Fibroblast of skin of left quadriceps (primary cell): ENCODE measurements around the gene CFAP92.
"Not testable (repeated sequence)": the region's sequence is repeated elsewhere in the genome, so short reads cannot be mapped to it uniquely, and the experiment has no call there.

ENCODE experiments used
- DNase-seq, 2 experiments: peaks; one replicate each; pipeline ENCODE4 v3.0.0-alpha.2; 2013; ENCODE audit warnings: low read depth in 2 of 2

CFAP92 gene

DNA sequence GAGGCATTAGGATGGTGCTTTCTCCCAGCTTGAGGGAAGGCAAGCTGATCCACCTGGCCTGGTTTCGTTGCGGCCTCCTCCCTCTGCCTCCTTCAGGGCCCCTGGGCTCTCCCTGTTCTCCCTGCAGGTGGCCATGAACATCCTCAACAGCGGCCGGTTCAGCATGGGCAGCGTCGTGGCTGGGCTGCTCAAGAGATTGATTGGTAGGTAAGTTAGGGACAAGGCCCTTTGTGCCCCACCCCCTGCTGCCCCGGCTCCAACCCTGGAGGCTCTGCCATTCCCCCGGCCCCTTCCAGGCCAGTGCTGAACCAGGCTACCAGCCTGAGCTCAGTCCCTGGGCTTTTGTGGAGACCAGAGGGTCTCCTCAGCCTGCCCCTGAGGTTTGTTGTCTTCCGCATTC, 91.5 kb downstream of the CFAP92 start:
- no peak for DNase-seq

- no peak for DNase-seq
These were observed 97.8 kb downstream of the CFAP92 start for GRCh38 chr3:128895843-128896697.

GRCh38 chr3:128889139-128889894, 104.6 kb downstream of the CFAP92 start:
- no peak for DNase-seq

GRCh38 chr3:128884992-128885391, 108.9 kb downstream of the CFAP92 start:
- no peak for DNase-seq

- DNase-seq, result no peak
These were observed 111.2 kb downstream of the CFAP92 start for GRCh38 chr3:128882719-128883118.

DNA sequence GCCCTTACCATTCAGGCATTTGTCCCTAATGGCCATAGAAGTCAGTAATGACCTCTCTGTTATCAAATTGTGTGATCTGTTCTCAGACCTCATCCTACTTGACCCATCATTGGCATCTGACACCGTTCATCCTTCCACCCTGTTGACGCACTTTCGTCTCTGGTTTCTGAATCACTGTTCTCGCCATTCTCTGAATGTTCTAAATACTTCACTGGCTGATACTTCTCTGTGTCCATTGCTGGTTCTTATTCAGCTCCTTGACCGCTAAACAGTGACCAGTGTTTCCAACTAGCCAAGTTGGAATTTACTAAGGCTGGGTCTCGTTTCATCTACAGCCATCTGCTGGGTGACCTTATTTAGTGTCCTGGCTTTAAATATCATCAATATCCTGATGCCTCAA, 112.3 kb downstream of the CFAP92 start:
- DNase-seq, result no peak

- DNase-seq, result not testable (repeated sequence)
These were observed 113.4 kb downstream of the CFAP92 start for GRCh38 chr3:128880455-128880854.

DNA sequence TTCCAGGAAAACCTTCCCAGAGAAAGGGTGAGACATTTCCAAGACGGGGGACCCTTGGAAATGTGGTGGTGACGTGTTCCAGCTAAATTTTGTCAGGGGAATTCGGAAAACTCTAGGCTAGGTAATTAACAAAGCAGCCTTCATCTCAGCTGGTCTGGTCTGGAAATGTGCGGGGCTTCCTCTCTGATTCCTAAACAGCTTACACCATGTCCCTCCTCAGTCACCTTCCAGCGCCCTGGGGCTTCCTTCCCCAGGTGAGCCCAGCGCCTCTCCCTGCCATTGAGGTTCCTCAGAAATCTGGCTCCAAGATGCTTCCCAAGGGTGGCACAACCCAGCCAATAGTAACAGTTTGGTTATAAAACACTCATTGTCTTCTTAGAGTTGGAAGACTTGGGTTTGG, 113.9 kb downstream of the CFAP92 start:
- DNase-seq, result no peak

- peak; percentile 95 for DNase-seq
These were observed 114.5 kb downstream of the CFAP92 start, which contains the start of gene ACAD9 for GRCh38 chr3:128879125-128879969. Gene ACAD9 (plus strand): TSS chr3:128879620. CDS start chr3:128879692, 72 bp downstream.

GRCh38 chr3:128878556-128879124, 115.2 kb downstream of the CFAP92 start:
- DNase-seq, result peak; percentile 8 to 10

GRCh38 chr3:128878011-128878457, 115.8 kb downstream of the CFAP92 start:
- DNase-seq, result no peak

- DNase-seq, result no peak
These were observed 118.2 kb downstream of the CFAP92 start for GRCh38 chr3:128875556-128876120.

- no peak for DNase-seq
These were observed 119.2 kb downstream of the CFAP92 start for GRCh38 chr3:128874481-128875180.

DNA sequence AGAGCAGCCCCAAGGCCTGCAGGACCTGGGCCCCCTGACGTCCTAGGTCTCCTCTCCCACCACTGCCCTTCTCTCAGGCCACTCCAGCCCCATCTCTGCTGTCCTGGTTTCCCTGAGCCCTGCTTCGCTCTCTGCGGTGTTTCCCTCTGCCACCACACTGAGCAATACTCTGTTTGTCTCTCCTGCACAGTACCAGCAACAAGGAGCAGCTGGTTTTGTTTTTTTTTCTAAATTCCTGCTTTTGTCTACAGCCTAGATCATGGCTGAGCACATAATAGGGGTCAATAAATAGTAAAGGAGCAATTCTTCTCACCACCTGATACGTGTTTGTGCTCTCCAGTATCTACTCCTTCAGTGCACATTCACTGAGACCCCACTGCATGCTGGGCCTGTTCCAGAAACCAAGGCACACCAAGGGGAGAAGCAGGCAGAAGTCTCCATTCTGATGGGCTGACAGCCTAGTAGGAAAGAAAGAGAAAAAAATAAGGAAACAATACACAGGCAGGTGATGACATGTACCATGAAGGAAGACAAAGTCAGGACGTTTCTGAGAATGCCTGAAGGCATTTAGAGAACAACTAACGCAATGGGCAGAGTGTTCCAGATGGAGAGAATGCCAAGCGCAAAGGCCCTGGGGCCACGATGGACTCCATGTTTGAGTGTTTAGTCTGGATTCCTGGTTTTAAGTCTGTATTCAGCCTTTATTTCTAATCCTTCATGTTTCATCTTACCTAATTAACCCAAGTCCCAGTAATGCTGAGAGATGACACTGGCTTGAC, 120.4 kb downstream of the CFAP92 start:
- no peak for DNase-seq

- no peak for DNase-seq
These were observed 121.1 kb downstream of the CFAP92 start for GRCh38 chr3:128872744-128873143.

- DNase-seq, result no peak
These were observed 121.6 kb downstream of the CFAP92 start for GRCh38 chr3:128872282-128872681.

- DNase-seq, result no peak
These were observed 123.5 kb downstream of the CFAP92 start for GRCh38 chr3:128870347-128870746.

DNA sequence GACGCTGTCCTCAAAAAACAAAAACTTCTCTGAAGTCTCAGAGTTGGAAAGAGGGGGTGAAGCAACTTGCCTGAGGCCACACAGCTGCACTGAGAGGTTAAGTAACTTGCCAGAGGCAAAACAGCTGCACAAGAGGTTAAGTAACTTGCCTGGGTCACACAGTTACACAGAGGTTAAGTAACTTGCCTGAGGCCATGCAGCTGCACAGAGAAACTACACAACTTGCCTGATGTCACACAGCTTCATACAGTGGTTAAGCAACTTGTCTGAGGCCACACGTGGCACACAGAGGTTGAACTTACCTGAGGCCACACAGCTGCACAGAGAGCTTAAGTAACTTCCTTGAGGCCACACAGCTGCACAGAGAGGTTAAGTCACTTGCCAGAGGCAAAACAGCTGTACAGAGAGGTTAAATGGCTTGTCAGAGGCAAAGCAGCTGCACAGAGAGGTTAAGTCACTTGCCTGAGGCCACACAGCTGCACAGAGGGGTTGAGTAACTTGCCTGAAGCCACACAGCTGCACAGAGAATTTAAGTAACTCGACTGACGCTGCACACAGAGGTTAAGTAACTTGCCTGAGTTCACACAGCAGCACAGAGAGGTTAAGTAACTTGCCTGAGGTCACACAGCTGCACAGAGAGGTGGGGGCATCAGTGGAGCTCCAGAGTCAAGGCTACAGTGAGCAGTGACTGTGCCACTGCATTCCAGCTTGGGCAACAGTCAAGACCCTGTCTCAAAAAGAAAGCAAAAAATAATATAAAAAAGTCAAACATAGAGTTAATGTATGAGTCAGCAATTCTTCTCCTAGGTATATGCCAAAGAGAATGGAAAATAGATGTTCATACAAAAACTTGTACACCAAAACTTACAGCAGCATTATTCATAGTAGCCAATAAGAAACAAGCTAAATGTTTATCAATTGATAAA, 126.4 kb downstream of the CFAP92 start:
- DNase-seq, result no peak
